ENCODE data around the gene RSAD2. TPM values are rescaled to one million over a fixed set of nuclear protein-coding genes. Genes with fewer than 3 reads are reported as not detected.

The RSAD2 gene, protein sequence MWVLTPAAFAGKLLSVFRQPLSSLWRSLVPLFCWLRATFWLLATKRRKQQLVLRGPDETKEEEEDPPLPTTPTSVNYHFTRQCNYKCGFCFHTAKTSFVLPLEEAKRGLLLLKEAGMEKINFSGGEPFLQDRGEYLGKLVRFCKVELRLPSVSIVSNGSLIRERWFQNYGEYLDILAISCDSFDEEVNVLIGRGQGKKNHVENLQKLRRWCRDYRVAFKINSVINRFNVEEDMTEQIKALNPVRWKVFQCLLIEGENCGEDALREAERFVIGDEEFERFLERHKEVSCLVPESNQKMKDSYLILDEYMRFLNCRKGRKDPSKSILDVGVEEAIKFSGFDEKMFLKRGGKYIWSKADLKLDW
- total RNA-seq, result 0.64 and 1.3 TPM in 2 replicates

- DNase-seq (ENCODE audit: low read depth), result peak; percentile 58
- H3K4me3 ChIP-seq (ENCODE audit: low read depth, low read length), result peak within 1 kb of the TSS; percentile 44
- TF ChIP-seq, protein P1, sequence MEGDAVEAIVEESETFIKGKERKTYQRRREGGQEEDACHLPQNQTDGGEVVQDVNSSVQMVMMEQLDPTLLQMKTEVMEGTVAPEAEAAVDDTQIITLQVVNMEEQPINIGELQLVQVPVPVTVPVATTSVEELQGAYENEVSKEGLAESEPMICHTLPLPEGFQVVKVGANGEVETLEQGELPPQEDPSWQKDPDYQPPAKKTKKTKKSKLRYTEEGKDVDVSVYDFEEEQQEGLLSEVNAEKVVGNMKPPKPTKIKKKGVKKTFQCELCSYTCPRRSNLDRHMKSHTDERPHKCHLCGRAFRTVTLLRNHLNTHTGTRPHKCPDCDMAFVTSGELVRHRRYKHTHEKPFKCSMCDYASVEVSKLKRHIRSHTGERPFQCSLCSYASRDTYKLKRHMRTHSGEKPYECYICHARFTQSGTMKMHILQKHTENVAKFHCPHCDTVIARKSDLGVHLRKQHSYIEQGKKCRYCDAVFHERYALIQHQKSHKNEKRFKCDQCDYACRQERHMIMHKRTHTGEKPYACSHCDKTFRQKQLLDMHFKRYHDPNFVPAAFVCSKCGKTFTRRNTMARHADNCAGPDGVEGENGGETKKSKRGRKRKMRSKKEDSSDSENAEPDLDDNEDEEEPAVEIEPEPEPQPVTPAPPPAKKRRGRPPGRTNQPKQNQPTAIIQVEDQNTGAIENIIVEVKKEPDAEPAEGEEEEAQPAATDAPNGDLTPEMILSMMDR (IDR thresholded peaks at IDR 0.05; ENCODE audit: insufficient read depth, low read depth, low read length), result no peak
These were observed at the start of gene RSAD2 for GRCh38 chr2:6877402-6878304. TSS of gene RSAD2 (plus strand) at chr2:6877777. CDS start at chr2:6877801, 24 bp downstream.

- TF ChIP-seq, protein P1 (IDR thresholded peaks at IDR 0.05; ENCODE audit: insufficient read depth, low read depth, low read length), result peak; percentile 37
- no peak overlapping the region for H3K4me3 ChIP-seq (ENCODE audit: low read depth, low read length)
- peak; percentile 67 for DNase-seq (ENCODE audit: low read depth)
These were observed 49.3 kb upstream of the RSAD2 start for GRCh38 chr2:6828299-6828584.

- H3K4me3 ChIP-seq (ENCODE audit: low read depth, low read length), result no peak overlapping the region
- TF ChIP-seq, protein P1 (IDR thresholded peaks at IDR 0.05; ENCODE audit: insufficient read depth, low read depth, low read length), result no peak
- no peak for DNase-seq (ENCODE audit: low read depth)
These were observed 46.3 kb upstream of the RSAD2 start for GRCh38 chr2:6831229-6831628.

DNA sequence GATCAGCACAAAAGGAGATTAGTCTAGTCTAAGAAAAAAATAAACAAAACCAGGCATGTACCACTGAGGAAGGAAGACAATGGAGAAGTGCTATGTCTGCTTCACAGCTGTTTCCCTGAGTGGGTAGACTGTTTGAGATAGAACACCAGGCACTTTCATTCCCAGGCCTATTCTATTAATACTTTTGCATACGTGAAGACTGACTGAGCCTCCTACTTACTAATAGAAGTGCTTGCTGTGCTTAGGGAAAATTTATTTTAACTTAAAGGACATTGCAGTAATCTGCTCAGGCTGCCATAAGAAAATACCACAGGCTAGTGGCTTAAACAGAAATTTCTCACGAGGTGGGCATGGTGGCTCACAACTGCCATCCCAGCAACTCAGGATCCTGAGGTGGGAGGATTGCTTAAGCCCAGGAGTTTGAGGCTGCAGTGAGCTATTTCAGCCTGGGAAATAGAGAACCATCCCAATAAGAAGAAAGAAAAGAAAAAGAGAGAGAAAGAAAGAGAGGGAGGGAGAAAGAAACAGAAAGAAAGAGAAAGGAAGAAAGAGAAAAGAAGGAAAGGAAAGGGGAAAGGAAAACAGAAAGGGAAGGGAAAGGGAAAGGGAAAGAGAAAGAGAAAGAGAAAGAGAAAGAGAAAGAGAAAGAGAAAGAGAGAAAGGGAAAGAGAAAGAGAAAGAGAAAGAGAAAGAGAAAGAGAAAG is 44.8 kb upstream of the RSAD2 start:
- no peak for DNase-seq (ENCODE audit: low read depth)

DNA sequence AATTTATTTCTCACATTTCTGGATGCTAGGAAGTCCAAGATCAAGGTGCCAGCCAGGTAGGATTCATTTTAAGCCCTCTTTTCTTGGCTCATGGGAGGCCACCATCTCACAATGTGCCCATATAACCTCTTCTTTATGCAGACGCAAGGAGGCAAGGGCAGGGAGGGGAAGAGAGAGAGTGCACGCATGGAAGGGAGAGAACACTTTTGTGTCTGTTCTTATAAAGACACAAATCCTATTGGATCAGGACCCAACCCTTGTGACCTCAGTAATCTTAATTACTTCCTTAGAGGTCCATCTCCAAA is 44.3 kb upstream of the RSAD2 start:
- no peak for DNase-seq (ENCODE audit: low read depth)
- TF ChIP-seq, protein P1 (IDR thresholded peaks at IDR 0.05; ENCODE audit: insufficient read depth, low read depth, low read length), result no peak
- H3K4me3 ChIP-seq (ENCODE audit: low read depth, low read length), result no peak overlapping the region

More for the DNA sequence above, 44.8 kb upstream of the RSAD2 start:
- H3K4me3 ChIP-seq (ENCODE audit: low read depth, low read length), result no peak overlapping the region
- TF ChIP-seq, protein P1 (IDR thresholded peaks at IDR 0.05; ENCODE audit: insufficient read depth, low read depth, low read length), result no peak

- DNase-seq (ENCODE audit: low read depth), result no peak
- H3K4me3 ChIP-seq (ENCODE audit: low read depth, low read length), result no peak overlapping the region
- TF ChIP-seq, protein P1 (IDR thresholded peaks at IDR 0.05; ENCODE audit: insufficient read depth, low read depth, low read length), result no peak
These were observed 43.4 kb upstream of the RSAD2 start for GRCh38 chr2:6834163-6834562.
